ENCODE data around the gene TMEM247.

The TMEM247 gene

GRCh38 chr2:46489423-46490174 is 10.2 kb downstream of the TMEM247 start:
- TF ChIP-seq, protein P1, sequence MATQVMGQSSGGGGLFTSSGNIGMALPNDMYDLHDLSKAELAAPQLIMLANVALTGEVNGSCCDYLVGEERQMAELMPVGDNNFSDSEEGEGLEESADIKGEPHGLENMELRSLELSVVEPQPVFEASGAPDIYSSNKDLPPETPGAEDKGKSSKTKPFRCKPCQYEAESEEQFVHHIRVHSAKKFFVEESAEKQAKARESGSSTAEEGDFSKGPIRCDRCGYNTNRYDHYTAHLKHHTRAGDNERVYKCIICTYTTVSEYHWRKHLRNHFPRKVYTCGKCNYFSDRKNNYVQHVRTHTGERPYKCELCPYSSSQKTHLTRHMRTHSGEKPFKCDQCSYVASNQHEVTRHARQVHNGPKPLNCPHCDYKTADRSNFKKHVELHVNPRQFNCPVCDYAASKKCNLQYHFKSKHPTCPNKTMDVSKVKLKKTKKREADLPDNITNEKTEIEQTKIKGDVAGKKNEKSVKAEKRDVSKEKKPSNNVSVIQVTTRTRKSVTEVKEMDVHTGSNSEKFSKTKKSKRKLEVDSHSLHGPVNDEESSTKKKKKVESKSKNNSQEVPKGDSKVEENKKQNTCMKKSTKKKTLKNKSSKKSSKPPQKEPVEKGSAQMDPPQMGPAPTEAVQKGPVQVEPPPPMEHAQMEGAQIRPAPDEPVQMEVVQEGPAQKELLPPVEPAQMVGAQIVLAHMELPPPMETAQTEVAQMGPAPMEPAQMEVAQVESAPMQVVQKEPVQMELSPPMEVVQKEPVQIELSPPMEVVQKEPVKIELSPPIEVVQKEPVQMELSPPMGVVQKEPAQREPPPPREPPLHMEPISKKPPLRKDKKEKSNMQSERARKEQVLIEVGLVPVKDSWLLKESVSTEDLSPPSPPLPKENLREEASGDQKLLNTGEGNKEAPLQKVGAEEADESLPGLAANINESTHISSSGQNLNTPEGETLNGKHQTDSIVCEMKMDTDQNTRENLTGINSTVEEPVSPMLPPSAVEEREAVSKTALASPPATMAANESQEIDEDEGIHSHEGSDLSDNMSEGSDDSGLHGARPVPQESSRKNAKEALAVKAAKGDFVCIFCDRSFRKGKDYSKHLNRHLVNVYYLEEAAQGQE (IDR thresholded peaks at IDR 0.05; ENCODE audit: insufficient read depth in 1 of 2, low read depth in 2 of 2, low read length in 2 of 2) = no peak
- TF ChIP-seq POLR2AphosphoS5 (IDR thresholded peaks at IDR 0.05; ENCODE audit: low read depth, low read length) (no peak), SIN3A (IDR thresholded peaks at IDR 0.05; ENCODE audit: borderline replicate concordance, insufficient read depth, low read length) (no peak), FOXP2 (optimal IDR thresholded peaks at IDR 0.05; ENCODE audit: borderline replicate concordance, extremely low read depth, extremely low read length, insufficient read depth) (no peak), TAF1 (IDR thresholded peaks at IDR 0.05; ENCODE audit: borderline replicate concordance, insufficient read depth, low read length) (no peak)

- TF ChIP-seq POLR2AphosphoS5 (IDR thresholded peaks at IDR 0.05; ENCODE audit: low read depth, low read length) = no peak
- no peak for TF ChIP-seq FOXP2 (optimal IDR thresholded peaks at IDR 0.05; ENCODE audit: borderline replicate concordance, extremely low read depth, extremely low read length, insufficient read depth)
- TF ChIP-seq SIN3A (IDR thresholded peaks at IDR 0.05; ENCODE audit: borderline replicate concordance, insufficient read depth, low read length) = no peak
- no peak for TF ChIP-seq TAF1 (IDR thresholded peaks at IDR 0.05; ENCODE audit: borderline replicate concordance, insufficient read depth, low read length)
Observed at GRCh38 chr2:46490521-46491141, 11.3 kb downstream of the TMEM247 start.

DNA sequence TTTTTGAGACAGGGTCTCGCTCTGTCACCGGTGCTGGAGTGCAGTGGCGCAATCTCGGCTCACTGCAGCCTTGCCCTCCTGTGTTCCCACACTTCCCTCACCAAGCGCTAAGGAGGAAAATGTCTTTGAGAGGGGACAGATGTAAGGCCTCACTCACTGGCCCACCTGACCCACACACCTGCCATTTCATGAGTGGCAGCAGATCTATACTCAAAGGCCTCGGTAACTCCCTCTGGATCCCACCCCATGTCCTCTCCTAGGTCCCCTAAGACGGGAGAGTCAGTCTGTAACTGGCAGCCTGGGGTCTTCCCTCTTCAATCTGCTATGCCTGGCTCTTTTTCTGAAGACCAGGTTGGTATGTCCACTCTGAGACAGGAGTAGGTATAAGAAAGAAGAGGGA is 12.9 kb downstream of the TMEM247 start:
- TF ChIP-seq TAF1 (IDR thresholded peaks at IDR 0.05; ENCODE audit: borderline replicate concordance, insufficient read depth, low read length) = no peak
- no peak for TF ChIP-seq FOXP2 (optimal IDR thresholded peaks at IDR 0.05; ENCODE audit: borderline replicate concordance, extremely low read depth, extremely low read length, insufficient read depth)
- no peak for TF ChIP-seq POLR2AphosphoS5 (IDR thresholded peaks at IDR 0.05; ENCODE audit: low read depth, low read length)
- no peak for TF ChIP-seq SIN3A (IDR thresholded peaks at IDR 0.05; ENCODE audit: borderline replicate concordance, insufficient read depth, low read length)
- TF ChIP-seq, protein P1 (IDR thresholded peaks at IDR 0.05; ENCODE audit: insufficient read depth in 1 of 2, low read depth in 2 of 2, low read length in 2 of 2) = no peak

GRCh38 chr2:46493241-46493970 is 14.0 kb downstream of the TMEM247 start:
- TF ChIP-seq SIN3A (IDR thresholded peaks at IDR 0.05; ENCODE audit: borderline replicate concordance, insufficient read depth, low read length) (no peak), TAF1 (IDR thresholded peaks at IDR 0.05; ENCODE audit: borderline replicate concordance, insufficient read depth, low read length) (no peak), FOXP2 (optimal IDR thresholded peaks at IDR 0.05; ENCODE audit: borderline replicate concordance, extremely low read depth, extremely low read length, insufficient read depth) (no peak), POLR2AphosphoS5 (IDR thresholded peaks at IDR 0.05; ENCODE audit: low read depth, low read length) (no peak)
- TF ChIP-seq, protein P1 (IDR thresholded peaks at IDR 0.05; ENCODE audit: insufficient read depth in 1 of 2, low read depth in 2 of 2, low read length in 2 of 2) = no peak

DNA sequence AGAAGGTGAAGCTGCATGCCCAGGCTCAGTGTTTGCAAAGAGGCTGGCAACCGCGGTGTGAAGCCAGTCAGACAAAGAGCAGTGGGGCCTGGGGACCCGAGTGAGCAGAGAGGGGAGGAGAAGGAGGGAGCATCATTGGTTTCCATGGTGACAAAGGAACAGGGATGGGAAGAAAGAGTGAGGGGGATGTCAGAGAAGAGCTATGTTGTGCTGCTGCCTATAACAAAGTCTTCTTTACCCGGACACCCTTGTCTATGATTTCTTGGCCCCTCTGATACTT is 14.5 kb downstream of the TMEM247 start:
- no peak for TF ChIP-seq TAF1 (IDR thresholded peaks at IDR 0.05; ENCODE audit: borderline replicate concordance, insufficient read depth, low read length)
- TF ChIP-seq FOXP2 (optimal IDR thresholded peaks at IDR 0.05; ENCODE audit: borderline replicate concordance, extremely low read depth, extremely low read length, insufficient read depth) = no peak
- TF ChIP-seq SIN3A (IDR thresholded peaks at IDR 0.05; ENCODE audit: borderline replicate concordance, insufficient read depth, low read length) = no peak
- TF ChIP-seq POLR2AphosphoS5 (IDR thresholded peaks at IDR 0.05; ENCODE audit: low read depth, low read length) = no peak
- TF ChIP-seq, protein P1 (IDR thresholded peaks at IDR 0.05; ENCODE audit: insufficient read depth in 1 of 2, low read depth in 2 of 2, low read length in 2 of 2) = no peak

All from PFSK-1 (cell line).